Neural cell (in vitro differentiated cells): ENCODE results near the gene PBX2. TPM values are rescaled to one million over a fixed set of nuclear protein-coding genes. Genes with fewer than 3 reads are reported as not detected.

Source experiments
- H2AFZ ChIP-seq: fragments of 200-600, 300-800 bp; sonication (generic), shearing (Covaris generic); 2 replicates; pipeline ENCODE4 v1.6.0; 2014; ENCODE audit warnings: low read depth, mild to moderate bottlenecking, antibody characterized with exemption, low read length, moderate library complexity
- H3F3A ChIP-seq: fragments of 200-600 bp; shearing (Covaris generic); 2 replicates; pipeline ENCODE4 v1.6.1; 2016; ENCODE audit warnings: mild to moderate bottlenecking, moderate library complexity, mixed read lengths, antibody characterized with exemption, low read length; ENCODE audit not compliant: insufficient read depth, poor library complexity, severe bottlenecking
- H3K27ac ChIP-seq: fragments of 200-600, 300-800 bp; sonication (generic), shearing (Covaris generic); 2 replicates; pipeline ENCODE4 v1.5.1; 2014; ENCODE audit warnings: mild to moderate bottlenecking, low read length, moderate library complexity
- H3K27me3 ChIP-seq: fragments of 300-800, 200-600 bp; sonication (generic), shearing (Covaris generic); 2 replicates; pipeline ENCODE4 v1.6.0; 2014; ENCODE audit warnings: mild to moderate bottlenecking, low read depth, low read length, moderate library complexity; ENCODE audit not compliant: insufficient read depth
- H3K36me3 ChIP-seq: fragments of 300-800, 200-600 bp; sonication (generic), shearing (Covaris generic); 2 replicates; pipeline ENCODE4 v1.5.1; 2014; ENCODE audit warnings: mild to moderate bottlenecking, antibody characterized with exemption, low read length, moderate library complexity; ENCODE audit not compliant: insufficient read depth
- H3K4me2 ChIP-seq: fragments of 300-800, 200-600 bp; sonication (generic), shearing (Covaris generic); 2 replicates; pipeline ENCODE4 v1.6.0; 2014; ENCODE audit warnings: mild to moderate bottlenecking, low read length
- H3K4me3 ChIP-seq: fragments of 300-800, 200-600 bp; sonication (generic), shearing (Covaris generic); 2 replicates; pipeline ENCODE4 v1.5.1; 2014; ENCODE audit warnings: mild to moderate bottlenecking, low read length, moderate library complexity
- H3K79me2 ChIP-seq: fragments of 200-600 bp; shearing (Covaris generic); replicated peaks from 2 replicates; pipeline ENCODE4 v1.6.0; 2014; ENCODE audit warnings: mild to moderate bottlenecking, low read length, moderate library complexity; ENCODE audit not compliant: insufficient read depth
- H3K9ac ChIP-seq: fragments of 300-800, 200-600 bp; sonication (generic), shearing (Covaris generic); 2 replicates; pipeline ENCODE4 v1.6.1; 2016; ENCODE audit warnings: mild to moderate bottlenecking, low read length, mixed read lengths
- H3K9me2 ChIP-seq: fragments of 200-600 bp; shearing (Covaris generic); 2 replicates; pipeline ENCODE4 v1.6.1; 2016; ENCODE audit warnings: mild to moderate bottlenecking, low read length, mixed read lengths; ENCODE audit not compliant: insufficient read depth
- H3K9me3 ChIP-seq: fragments of 200-600, 300-800 bp; sonication (generic), shearing (Covaris generic); 2 replicates; pipeline ENCODE4 v1.6.1; 2016; ENCODE audit warnings: mild to moderate bottlenecking, mixed run types, low read length, moderate library complexity, mixed read lengths
- H4K20me1 ChIP-seq: fragments of 200-600 bp; shearing (Covaris generic); 2 replicates; pipeline ENCODE4 v1.6.1; 2016; ENCODE audit warnings: mild to moderate bottlenecking, mixed run types; ENCODE audit not compliant: insufficient read depth
- EP300 ChIP-seq: fragments of 450-650 bp; conservative IDR thresholded peaks from 2 replicates; pipeline ENCODE4 v1.6.1; 2014; ENCODE audit warnings: antibody characterized with exemption, mild to moderate bottlenecking, moderate library complexity; ENCODE audit not compliant: poor library complexity, severe bottlenecking
- EZH2 ChIP-seq: fragments of 200-600, 300-800 bp; shearing (Covaris generic), sonication (generic); IDR thresholded peaks from 2 replicates; pipeline ENCODE4 v1.6.1; 2014; ENCODE audit warnings: antibody characterized with exemption, low read length, borderline replicate concordance, mild to moderate bottlenecking; ENCODE audit not compliant: insufficient read depth, poor library complexity, severe bottlenecking
- MXI1 ChIP-seq: fragments of 450-650 bp; conservative IDR thresholded peaks from 2 replicates; pipeline ENCODE4 v1.6.1; 2014; ENCODE audit warnings: antibody characterized with exemption, mild to moderate bottlenecking; ENCODE audit not compliant: poor library complexity, severe bottlenecking
- POLR2AphosphoS5 ChIP-seq: IDR thresholded peaks from 2 replicates; pipeline ENCODE4 v1.6.1; 2012
- RAD21 ChIP-seq: fragments of 450-650 bp; conservative IDR thresholded peaks from 2 replicates; pipeline ENCODE4 v1.6.1; 2014; ENCODE audit warnings: antibody characterized with exemption, mild to moderate bottlenecking, moderate library complexity
- REST ChIP-seq: IDR thresholded peaks from 2 replicates; pipeline ENCODE4 v1.6.1; 2012; ENCODE audit warnings: borderline replicate concordance
- SMC3 ChIP-seq: fragments of 450-650 bp; conservative IDR thresholded peaks from 2 replicates; pipeline ENCODE4 v1.6.1; 2014; ENCODE audit warnings: antibody characterized with exemption, mild to moderate bottlenecking, moderate library complexity; ENCODE audit not compliant: poor library complexity
- TAF1 ChIP-seq: IDR thresholded peaks from 2 replicates; pipeline ENCODE4 v1.6.1; 2012; ENCODE audit warnings: low read depth
- polyA plus RNA-seq: library from polyadenylated mRNA; depleted of rRNA; stranded (reverse); fragments of >200 nt; gene quantifications from 2 replicates; pipeline ENCODE4 v1.2.3, GENCODE V29; 2014
- TF ChIP-seq, protein P1 (sequence below): fragments of 450-650 bp; IDR thresholded peaks from 2 replicates; pipeline ENCODE4 v1.5.1; 2014; ENCODE audit warnings: antibody characterized with exemption, mild to moderate bottlenecking, moderate library complexity; ENCODE audit not compliant: poor library complexity, severe bottlenecking

The PBX2 gene
- polyA plus RNA-seq, 1 donor from 2014 or later: 53.2 TPM

- H2AFZ ChIP-seq: no peak overlapping the region
- no peaks in the 10 kb centered on the region for H3K9me2 ChIP-seq
- no peaks in the 10 kb centered on the region for H3K36me3 ChIP-seq
- no peak overlapping the region for H3K4me2 ChIP-seq
- no peak overlapping the region for H3K9ac ChIP-seq
- no peaks in the 10 kb centered on the region for H4K20me1 ChIP-seq
- H3K4me3 ChIP-seq: no peak overlapping the region
- H3K27ac ChIP-seq: no peak overlapping the region
- H3K9me3 ChIP-seq: no peaks in the 10 kb centered on the region
- no peak for TF ChIP-seq REST
- no peak for TF ChIP-seq SMC3
- TF ChIP-seq, protein P1, sequence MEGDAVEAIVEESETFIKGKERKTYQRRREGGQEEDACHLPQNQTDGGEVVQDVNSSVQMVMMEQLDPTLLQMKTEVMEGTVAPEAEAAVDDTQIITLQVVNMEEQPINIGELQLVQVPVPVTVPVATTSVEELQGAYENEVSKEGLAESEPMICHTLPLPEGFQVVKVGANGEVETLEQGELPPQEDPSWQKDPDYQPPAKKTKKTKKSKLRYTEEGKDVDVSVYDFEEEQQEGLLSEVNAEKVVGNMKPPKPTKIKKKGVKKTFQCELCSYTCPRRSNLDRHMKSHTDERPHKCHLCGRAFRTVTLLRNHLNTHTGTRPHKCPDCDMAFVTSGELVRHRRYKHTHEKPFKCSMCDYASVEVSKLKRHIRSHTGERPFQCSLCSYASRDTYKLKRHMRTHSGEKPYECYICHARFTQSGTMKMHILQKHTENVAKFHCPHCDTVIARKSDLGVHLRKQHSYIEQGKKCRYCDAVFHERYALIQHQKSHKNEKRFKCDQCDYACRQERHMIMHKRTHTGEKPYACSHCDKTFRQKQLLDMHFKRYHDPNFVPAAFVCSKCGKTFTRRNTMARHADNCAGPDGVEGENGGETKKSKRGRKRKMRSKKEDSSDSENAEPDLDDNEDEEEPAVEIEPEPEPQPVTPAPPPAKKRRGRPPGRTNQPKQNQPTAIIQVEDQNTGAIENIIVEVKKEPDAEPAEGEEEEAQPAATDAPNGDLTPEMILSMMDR: no peak
- TF ChIP-seq RAD21: no peak
- no peak for TF ChIP-seq EZH2
- no peak for TF ChIP-seq POLR2AphosphoS5
- no peak for TF ChIP-seq MXI1
- no peak for TF ChIP-seq TAF1
- no peak for TF ChIP-seq EP300
- no peaks in the 10 kb centered on the region for H3K79me2 ChIP-seq
- H3K27me3 ChIP-seq: no peaks in the 10 kb centered on the region
- H3F3A ChIP-seq: no peaks in the 10 kb centered on the region
Observed at GRCh38 chr6:32224696-32225095, 34.7 kb upstream of the PBX2 start.

DNA sequence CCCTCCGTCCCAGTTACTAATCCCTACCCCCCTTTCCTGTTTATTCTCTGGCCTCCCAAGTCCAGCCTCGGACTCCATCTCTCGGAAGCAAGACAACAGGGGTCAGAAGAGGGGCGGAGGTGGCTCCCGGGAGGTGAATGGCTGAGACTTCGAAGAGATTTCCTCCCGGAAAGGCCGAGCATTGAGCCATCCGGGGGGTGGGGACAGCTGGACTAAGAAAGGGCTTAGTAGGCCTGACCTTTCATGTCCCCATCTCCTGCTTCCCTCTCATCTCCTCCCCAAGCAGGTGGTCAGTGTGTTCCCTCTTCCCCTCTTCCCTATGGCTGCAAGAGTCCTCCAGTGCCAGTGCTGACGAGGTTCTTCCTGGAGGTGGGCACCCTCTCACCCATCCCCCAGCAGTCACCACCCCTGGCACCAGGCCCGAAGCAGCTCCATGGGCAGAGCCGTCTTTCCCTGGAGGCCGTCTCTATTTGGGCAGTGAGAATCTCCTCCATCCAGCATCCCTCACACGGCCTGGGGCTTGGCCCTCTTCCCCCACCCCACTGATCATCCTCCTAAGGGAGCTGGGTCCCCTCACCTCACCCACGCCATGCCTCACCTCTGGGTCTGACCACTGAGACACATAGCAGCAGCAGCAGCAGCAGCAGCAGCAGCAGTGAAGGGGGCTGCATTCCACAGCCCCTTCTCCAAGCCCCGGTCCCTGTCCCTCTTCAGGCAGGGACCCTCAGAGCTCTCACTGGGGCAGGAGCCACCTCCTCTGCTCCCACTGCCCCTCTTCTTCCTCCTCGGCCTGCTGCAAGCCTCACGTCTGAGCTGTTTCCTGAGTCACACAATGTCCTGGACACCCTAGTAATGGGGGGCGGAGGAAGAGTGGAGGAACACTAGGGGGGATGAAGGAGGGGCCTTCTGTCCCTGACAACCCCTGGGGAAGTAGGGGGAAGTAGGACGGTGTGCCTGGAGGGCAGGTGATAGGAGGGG lies 33.5 kb upstream of the PBX2 start, which contains the start of gene NOTCH4:
Gene NOTCH4 (minus strand): TSS at position 810 of the 978 bp plus-strand sequence. CDS start 139 bp downstream, at position 671.
- no peak within 1 kb of the TSS for H3K4me3 ChIP-seq
- TF ChIP-seq EP300: no peak
- TF ChIP-seq, protein P1: no peak
- no peak for TF ChIP-seq EZH2
- TF ChIP-seq POLR2AphosphoS5: no peak
- TF ChIP-seq SMC3: no peak
- TF ChIP-seq TAF1: no peak
- no peak for TF ChIP-seq RAD21
- TF ChIP-seq MXI1: no peak
- TF ChIP-seq REST: no peak

More for the DNA sequence above, 33.5 kb upstream of the PBX2 start, which contains the start of gene NOTCH4:
- Histone ChIP-seq H3K27me3 (no peaks in the 10 kb centered on the region), H3K27ac (no peak within 1 kb of the TSS), H3K9ac (no peak within 1 kb of the TSS), H3K9me2 (no peaks in the 10 kb centered on the region), H3K4me2 (no peak within 1 kb of the TSS), H4K20me1 (no peaks in the 10 kb centered on the region), H3K79me2 (no peaks in the 10 kb centered on the region), H2AFZ (no peak within 1 kb of the TSS), H3K36me3 (no peaks in the 10 kb centered on the region), H3F3A (no peaks in the 10 kb centered on the region), H3K9me3 (no peaks in the 10 kb centered on the region)
